HepG2 (cell line): Measurements from ENCODE around the gene SLC27A1.

Source experiments
- BHLHE40 ChIP-seq: IDR thresholded peaks from 2 replicates; pipeline ENCODE4 v1.6.1; 2011; ENCODE audit warnings: low read length, improper control_type of control experiment
- EP300 ChIP-seq, 3 experiments: sonication (generic) in 1 of 3; formaldehyde crosslinking in 1 of 3; IDR thresholded peaks; 2 replicates each; pipeline versions ENCODE4 v1.5.1 to v1.6.1; 2011 to 2020; ENCODE audit warnings: low read depth in 2 of 3, low read length in 2 of 3, borderline replicate concordance in 1 of 3, improper control_type of control experiment in 1 of 3, mild to moderate bottlenecking in 1 of 3, missing genetic modification reagents in 1 of 3, moderate library complexity in 1 of 3
- EZH2 ChIP-seq: conservative IDR thresholded peaks from 2 replicates; pipeline ENCODE4 v1.6.1; 2012; ENCODE audit warnings: mild to moderate bottlenecking, low read depth, low read length, moderate library complexity
- FLYWCH1 ChIP-seq: sonication (generic); formaldehyde crosslinking; IDR thresholded peaks from 2 replicates; pipeline ENCODE4 v1.8.1; 2023; ENCODE audit warnings: mild to moderate bottlenecking, missing genetic modification reagents
- FOXM1 ChIP-seq: sonication (generic); formaldehyde crosslinking; IDR thresholded peaks from 2 replicates; pipeline ENCODE4 v1.5.0; 2020; ENCODE audit warnings: missing genetic modification reagents
- JUN ChIP-seq: sonication (generic); formaldehyde crosslinking; IDR thresholded peaks from 2 replicates; pipeline ENCODE4 v1.4.0; 2020; ENCODE audit warnings: mild to moderate bottlenecking, missing genetic modification reagents
- NCOA2 ChIP-seq: sonication (generic); formaldehyde crosslinking; IDR thresholded peaks from 2 replicates; pipeline ENCODE4 v1.8.0; 2022; ENCODE audit warnings: inconsistent platforms
- NR2F2 ChIP-seq: IDR thresholded peaks from 2 replicates; pipeline ENCODE4 v1.6.1; 2012; ENCODE audit warnings: low read depth, inconsistent platforms, borderline replicate concordance
- PAX8 ChIP-seq: sonication (generic); formaldehyde crosslinking; IDR thresholded peaks from 2 replicates; pipeline ENCODE4 v1.8.0; 2022; ENCODE audit warnings: mild to moderate bottlenecking, missing genetic modification reagents, borderline replicate concordance
- PITX1 ChIP-seq: sonication (generic); formaldehyde crosslinking; IDR thresholded peaks from 2 replicates; pipeline ENCODE4 v1.5.1; 2020; ENCODE audit warnings: mild to moderate bottlenecking, missing genetic modification reagents
- ZNF292 ChIP-seq: sonication (generic); formaldehyde crosslinking; IDR thresholded peaks from 2 replicates; pipeline ENCODE4 v1.8.1; 2022; ENCODE audit warnings: mild to moderate bottlenecking, low read depth, missing genetic modification reagents, borderline replicate concordance
- ZNF570 ChIP-seq: sonication (generic); formaldehyde crosslinking; IDR thresholded peaks from 2 replicates; pipeline ENCODE4 v1.4.0; 2020; ENCODE audit warnings: mild to moderate bottlenecking, missing genetic modification reagents, borderline replicate concordance
- TF ChIP-seq, protein P1 (sequence below): sonication (generic); formaldehyde crosslinking; IDR thresholded peaks from 2 replicates; pipeline ENCODE4 v1.5.0; 2020; ENCODE audit warnings: mild to moderate bottlenecking, missing genetic modification reagents, moderate library complexity
- TF ChIP-seq, protein P2 (sequence below): sonication (generic); formaldehyde crosslinking; IDR thresholded peaks from 2 replicates; pipeline ENCODE4 v1.5.0; 2020; ENCODE audit warnings: mild to moderate bottlenecking, missing genetic modification reagents, borderline replicate concordance

DNA sequence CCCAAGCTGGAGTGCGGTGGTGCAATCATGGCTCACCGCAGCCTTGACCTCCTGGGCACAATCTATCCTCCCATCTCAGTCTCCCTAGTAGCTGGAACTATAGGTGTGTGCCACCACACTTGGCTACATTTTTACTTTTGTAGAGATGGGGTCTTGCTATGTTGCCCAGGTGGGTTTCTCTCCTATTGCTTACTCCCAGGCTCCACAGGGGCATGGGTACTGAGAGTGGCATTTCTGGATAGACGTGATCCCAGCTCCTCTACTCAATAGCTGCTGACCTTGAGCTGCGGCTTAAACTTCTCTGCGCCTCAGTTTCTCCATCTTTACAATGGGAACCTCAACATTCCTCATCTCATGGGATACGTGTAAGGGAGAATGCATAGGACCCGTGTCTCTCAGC, 38.9 kb upstream of the SLC27A1 start:
- TF ChIP-seq NCOA2 (CRISPR knock-in tag) (no peak), ZNF570 (no peak), ZNF292 (CRISPR knock-in tag) (no peak), BHLHE40 (no peak), FOXM1 (CRISPR knock-in tag) (no peak), JUN (CRISPR knock-in tag) (no peak), PITX1 (no peak), EP300 (IDR thresholded peaks at IDR 0.05; ENCODE audit: low read depth in 2 of 2, low read length in 2 of 2) (no peak), EP300 (CRISPR knock-in tag; IDR thresholded peaks at IDR 0.05; ENCODE audit: borderline replicate concordance) (no peak), PAX8 (CRISPR knock-in tag) (no peak), FLYWCH1 (CRISPR knock-in tag) (no peak), NR2F2 (no peak), EZH2 (no peak)
- TF ChIP-seq, protein P1, sequence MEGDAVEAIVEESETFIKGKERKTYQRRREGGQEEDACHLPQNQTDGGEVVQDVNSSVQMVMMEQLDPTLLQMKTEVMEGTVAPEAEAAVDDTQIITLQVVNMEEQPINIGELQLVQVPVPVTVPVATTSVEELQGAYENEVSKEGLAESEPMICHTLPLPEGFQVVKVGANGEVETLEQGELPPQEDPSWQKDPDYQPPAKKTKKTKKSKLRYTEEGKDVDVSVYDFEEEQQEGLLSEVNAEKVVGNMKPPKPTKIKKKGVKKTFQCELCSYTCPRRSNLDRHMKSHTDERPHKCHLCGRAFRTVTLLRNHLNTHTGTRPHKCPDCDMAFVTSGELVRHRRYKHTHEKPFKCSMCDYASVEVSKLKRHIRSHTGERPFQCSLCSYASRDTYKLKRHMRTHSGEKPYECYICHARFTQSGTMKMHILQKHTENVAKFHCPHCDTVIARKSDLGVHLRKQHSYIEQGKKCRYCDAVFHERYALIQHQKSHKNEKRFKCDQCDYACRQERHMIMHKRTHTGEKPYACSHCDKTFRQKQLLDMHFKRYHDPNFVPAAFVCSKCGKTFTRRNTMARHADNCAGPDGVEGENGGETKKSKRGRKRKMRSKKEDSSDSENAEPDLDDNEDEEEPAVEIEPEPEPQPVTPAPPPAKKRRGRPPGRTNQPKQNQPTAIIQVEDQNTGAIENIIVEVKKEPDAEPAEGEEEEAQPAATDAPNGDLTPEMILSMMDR, result no peak
- TF ChIP-seq, protein P2, sequence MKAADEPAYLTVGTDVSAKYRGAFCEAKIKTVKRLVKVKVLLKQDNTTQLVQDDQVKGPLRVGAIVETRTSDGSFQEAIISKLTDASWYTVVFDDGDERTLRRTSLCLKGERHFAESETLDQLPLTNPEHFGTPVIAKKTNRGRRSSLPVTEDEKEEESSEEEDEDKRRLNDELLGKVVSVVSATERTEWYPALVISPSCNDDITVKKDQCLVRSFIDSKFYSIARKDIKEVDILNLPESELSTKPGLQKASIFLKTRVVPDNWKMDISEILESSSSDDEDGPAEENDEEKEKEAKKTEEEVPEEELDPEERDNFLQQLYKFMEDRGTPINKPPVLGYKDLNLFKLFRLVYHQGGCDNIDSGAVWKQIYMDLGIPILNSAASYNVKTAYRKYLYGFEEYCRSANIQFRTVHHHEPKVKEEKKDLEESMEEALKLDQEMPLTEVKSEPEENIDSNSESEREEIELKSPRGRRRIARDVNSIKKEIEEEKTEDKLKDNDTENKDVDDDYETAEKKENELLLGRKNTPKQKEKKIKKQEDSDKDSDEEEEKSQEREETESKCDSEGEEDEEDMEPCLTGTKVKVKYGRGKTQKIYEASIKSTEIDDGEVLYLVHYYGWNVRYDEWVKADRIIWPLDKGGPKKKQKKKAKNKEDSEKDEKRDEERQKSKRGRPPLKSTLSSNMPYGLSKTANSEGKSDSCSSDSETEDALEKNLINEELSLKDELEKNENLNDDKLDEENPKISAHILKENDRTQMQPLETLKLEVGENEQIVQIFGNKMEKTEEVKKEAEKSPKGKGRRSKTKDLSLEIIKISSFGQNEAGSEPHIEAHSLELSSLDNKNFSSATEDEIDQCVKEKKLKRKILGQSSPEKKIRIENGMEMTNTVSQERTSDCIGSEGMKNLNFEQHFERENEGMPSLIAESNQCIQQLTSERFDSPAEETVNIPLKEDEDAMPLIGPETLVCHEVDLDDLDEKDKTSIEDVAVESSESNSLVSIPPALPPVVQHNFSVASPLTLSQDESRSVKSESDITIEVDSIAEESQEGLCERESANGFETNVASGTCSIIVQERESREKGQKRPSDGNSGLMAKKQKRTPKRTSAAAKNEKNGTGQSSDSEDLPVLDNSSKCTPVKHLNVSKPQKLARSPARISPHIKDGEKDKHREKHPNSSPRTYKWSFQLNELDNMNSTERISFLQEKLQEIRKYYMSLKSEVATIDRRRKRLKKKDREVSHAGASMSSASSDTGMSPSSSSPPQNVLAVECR (CRISPR knock-in tag), result no peak
